GM04503 (cell line): Measurements from ENCODE around the gene TLNRD1.
"Not testable (repeated sequence)": the region's sequence is repeated elsewhere in the genome, so short reads cannot be mapped to it uniquely, and the experiment has no call there.

Source experiments
- DNase-seq: peaks from one replicate; pipeline ENCODE4 v3.0.0-alpha.2; 2012; ENCODE audit warnings: low read depth

The TLNRD1 gene

GRCh38 chr15:81000624-81001151, at the start of gene TLNRD1:
Gene TLNRD1, plus strand, starts transcription at chr15:81000923. Its CDS starts 1,349 bp downstream, at chr15:81002272.
- DNase-seq: no peak

- no peak for DNase-seq
Measured at GRCh38 chr15:80951941-80952340, 48.8 kb upstream of the TLNRD1 start.

GRCh38 chr15:80953001-80953952, 47.4 kb upstream of the TLNRD1 start:
- DNase-seq: no peak

- DNase-seq: no peak
Measured at GRCh38 chr15:80953953-80954778, 46.6 kb upstream of the TLNRD1 start.

GRCh38 chr15:80955571-80956452, 44.9 kb upstream of the TLNRD1 start:
- peak; percentile 75 for DNase-seq

GRCh38 chr15:80957556-80957955, 43.2 kb upstream of the TLNRD1 start:
- no peak for DNase-seq

GRCh38 chr15:80957976-80958375, 42.7 kb upstream of the TLNRD1 start:
- no peak for DNase-seq

GRCh38 chr15:80958818-80959495, 41.8 kb upstream of the TLNRD1 start:
- DNase-seq: no peak

GRCh38 chr15:80965454-80965853, 35.3 kb upstream of the TLNRD1 start:
- not testable (repeated sequence) for DNase-seq

- no peak for DNase-seq
Measured at GRCh38 chr15:80966431-80967197, 34.1 kb upstream of the TLNRD1 start.

- DNase-seq: no peak
Measured at GRCh38 chr15:80967451-80967850, 33.3 kb upstream of the TLNRD1 start.

- DNase-seq: no peak
Measured at GRCh38 chr15:80967991-80968510, 32.7 kb upstream of the TLNRD1 start.

- no peak for DNase-seq
Measured at GRCh38 chr15:80969316-80969715, 31.4 kb upstream of the TLNRD1 start.

GRCh38 chr15:80970018-80970657, 30.6 kb upstream of the TLNRD1 start:
- DNase-seq: no peak

GRCh38 chr15:80970658-80971057, 30.1 kb upstream of the TLNRD1 start:
- DNase-seq: no peak

- DNase-seq: no peak
Measured at GRCh38 chr15:80971143-80971542, 29.6 kb upstream of the TLNRD1 start.

GRCh38 chr15:80972276-80972675, 28.4 kb upstream of the TLNRD1 start:
- DNase-seq: no peak

GRCh38 chr15:80974914-80975313, 25.8 kb upstream of the TLNRD1 start:
- DNase-seq: no peak

GRCh38 chr15:80976851-80977250, 23.9 kb upstream of the TLNRD1 start:
- no peak for DNase-seq
